Measurements from ENCODE around the gene NUP37. TPM values are rescaled to one million over a fixed set of nuclear protein-coding genes. Genes with fewer than 3 reads are reported as not detected.

NUP37 gene
- polyA plus RNA-seq, 1 donor from 2014 or later, result 21.6 TPM

DNA sequence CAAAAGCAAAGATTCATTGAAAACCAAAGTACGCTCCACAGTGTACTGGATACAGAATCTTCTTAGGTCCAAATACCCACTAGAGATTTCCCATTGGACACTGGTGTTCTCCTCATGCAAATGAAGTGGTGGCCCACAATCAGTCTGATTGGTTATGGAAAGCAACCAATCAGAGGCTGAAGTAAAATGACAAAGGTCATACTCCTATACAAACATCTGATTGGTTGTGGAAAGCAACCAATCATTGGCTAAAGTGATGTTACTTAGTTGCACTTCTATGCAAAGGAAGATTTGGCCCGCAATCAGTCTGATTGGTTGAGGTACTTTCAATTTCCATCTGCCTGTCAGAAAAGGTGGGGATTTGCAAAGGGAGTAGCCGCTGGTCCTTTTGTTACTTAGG, 56.8 kb downstream of the NUP37 start:
- no peaks in the 10 kb centered on the region for H3K9me3 ChIP-seq (ENCODE audit: low read length)
- H3K4me3 ChIP-seq (ENCODE audit: low read length), result no peak overlapping the region
- no peak overlapping the region for H3K4me2 ChIP-seq (ENCODE audit: low read length)
- TF ChIP-seq SMC3 (conservative IDR thresholded peaks at IDR 0.05; ENCODE audit: poor library complexity) (no peak), EP300 (conservative IDR thresholded peaks at IDR 0.05; ENCODE audit: poor library complexity, severe bottlenecking) (no peak), EZH2 (IDR thresholded peaks at IDR 0.05; ENCODE audit: borderline replicate concordance, insufficient read depth, low read length, poor library complexity, severe bottlenecking) (no peak), TAF1 (IDR thresholded peaks at IDR 0.05; ENCODE audit: low read depth) (no peak)
- TF ChIP-seq, protein P1, sequence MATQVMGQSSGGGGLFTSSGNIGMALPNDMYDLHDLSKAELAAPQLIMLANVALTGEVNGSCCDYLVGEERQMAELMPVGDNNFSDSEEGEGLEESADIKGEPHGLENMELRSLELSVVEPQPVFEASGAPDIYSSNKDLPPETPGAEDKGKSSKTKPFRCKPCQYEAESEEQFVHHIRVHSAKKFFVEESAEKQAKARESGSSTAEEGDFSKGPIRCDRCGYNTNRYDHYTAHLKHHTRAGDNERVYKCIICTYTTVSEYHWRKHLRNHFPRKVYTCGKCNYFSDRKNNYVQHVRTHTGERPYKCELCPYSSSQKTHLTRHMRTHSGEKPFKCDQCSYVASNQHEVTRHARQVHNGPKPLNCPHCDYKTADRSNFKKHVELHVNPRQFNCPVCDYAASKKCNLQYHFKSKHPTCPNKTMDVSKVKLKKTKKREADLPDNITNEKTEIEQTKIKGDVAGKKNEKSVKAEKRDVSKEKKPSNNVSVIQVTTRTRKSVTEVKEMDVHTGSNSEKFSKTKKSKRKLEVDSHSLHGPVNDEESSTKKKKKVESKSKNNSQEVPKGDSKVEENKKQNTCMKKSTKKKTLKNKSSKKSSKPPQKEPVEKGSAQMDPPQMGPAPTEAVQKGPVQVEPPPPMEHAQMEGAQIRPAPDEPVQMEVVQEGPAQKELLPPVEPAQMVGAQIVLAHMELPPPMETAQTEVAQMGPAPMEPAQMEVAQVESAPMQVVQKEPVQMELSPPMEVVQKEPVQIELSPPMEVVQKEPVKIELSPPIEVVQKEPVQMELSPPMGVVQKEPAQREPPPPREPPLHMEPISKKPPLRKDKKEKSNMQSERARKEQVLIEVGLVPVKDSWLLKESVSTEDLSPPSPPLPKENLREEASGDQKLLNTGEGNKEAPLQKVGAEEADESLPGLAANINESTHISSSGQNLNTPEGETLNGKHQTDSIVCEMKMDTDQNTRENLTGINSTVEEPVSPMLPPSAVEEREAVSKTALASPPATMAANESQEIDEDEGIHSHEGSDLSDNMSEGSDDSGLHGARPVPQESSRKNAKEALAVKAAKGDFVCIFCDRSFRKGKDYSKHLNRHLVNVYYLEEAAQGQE (IDR thresholded peaks at IDR 0.05; ENCODE audit: borderline replicate concordance), result no peak
- H3K9ac ChIP-seq (ENCODE audit: low read length), result no peak overlapping the region
- H3K9me2 ChIP-seq (ENCODE audit: insufficient read depth, low read length), result no peaks in the 10 kb centered on the region
- no peak overlapping the region for H2AFZ ChIP-seq (ENCODE audit: low read depth, low read length)
- no peak overlapping the region for H3K27ac ChIP-seq (ENCODE audit: low read length)
- H3K27me3 ChIP-seq (ENCODE audit: insufficient read depth, low read depth, low read length), result no peaks in the 10 kb centered on the region
- H3K36me3 ChIP-seq (ENCODE audit: insufficient read depth, low read length), result no peaks in the 10 kb centered on the region
- H3F3A ChIP-seq (ENCODE audit: insufficient read depth, low read length, poor library complexity, severe bottlenecking), result no peaks in the 10 kb centered on the region
- no peaks in the 10 kb centered on the region for H3K79me2 ChIP-seq (replicated peaks; ENCODE audit: insufficient read depth, low read length)
- H4K20me1 ChIP-seq (ENCODE audit: insufficient read depth), result no peaks in the 10 kb centered on the region

DNA sequence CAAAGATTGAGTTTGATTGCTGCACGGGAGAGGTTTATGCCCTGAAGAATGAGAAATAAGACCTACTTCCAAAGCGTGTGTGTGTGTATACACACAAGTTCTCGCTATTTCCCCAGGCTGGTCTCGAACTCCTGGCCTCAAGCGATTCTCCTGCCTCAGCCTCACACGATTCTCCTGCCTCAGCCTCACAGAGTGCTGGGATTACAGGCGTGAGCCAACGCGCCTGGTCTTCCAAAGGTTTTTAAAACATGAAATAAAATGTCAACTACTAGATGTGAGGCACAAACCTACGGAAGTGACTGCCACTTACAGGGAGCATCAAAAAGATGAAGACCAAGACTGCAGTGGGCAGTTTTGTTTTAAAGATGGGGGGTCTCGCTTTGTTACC, 57.5 kb downstream of the NUP37 start:
- Histone ChIP-seq H3K36me3 (ENCODE audit: insufficient read depth, low read length) (no peaks in the 10 kb centered on the region), H4K20me1 (ENCODE audit: insufficient read depth) (no peaks in the 10 kb centered on the region), H3K9me2 (ENCODE audit: insufficient read depth, low read length) (no peaks in the 10 kb centered on the region), H2AFZ (ENCODE audit: low read depth, low read length) (peak overlapping the region; percentile 73), H3K4me3 (ENCODE audit: low read length) (peak overlapping the region; percentile 91), H3K9me3 (ENCODE audit: low read length) (no peaks in the 10 kb centered on the region), H3F3A (ENCODE audit: insufficient read depth, low read length, poor library complexity, severe bottlenecking) (no peaks in the 10 kb centered on the region), H3K79me2 (replicated peaks; ENCODE audit: insufficient read depth, low read length) (no peaks in the 10 kb centered on the region), H3K4me2 (ENCODE audit: low read length) (no peak overlapping the region), H3K27me3 (ENCODE audit: insufficient read depth, low read depth, low read length) (no peaks in the 10 kb centered on the region), H3K27ac (ENCODE audit: low read length) (no peak overlapping the region), H3K9ac (ENCODE audit: low read length) (peak overlapping the region; percentile 87)
- no peak for TF ChIP-seq POLR2AphosphoS5 (IDR thresholded peaks at IDR 0.05)
- TF ChIP-seq TAF1 (IDR thresholded peaks at IDR 0.05; ENCODE audit: low read depth), result no peak
- TF ChIP-seq EP300 (conservative IDR thresholded peaks at IDR 0.05; ENCODE audit: poor library complexity, severe bottlenecking), result no peak
- TF ChIP-seq, protein P1 (IDR thresholded peaks at IDR 0.05; ENCODE audit: borderline replicate concordance), result no peak
- no peak for TF ChIP-seq RAD21 (conservative IDR thresholded peaks at IDR 0.05)
- no peak for TF ChIP-seq MXI1 (conservative IDR thresholded peaks at IDR 0.05; ENCODE audit: poor library complexity, severe bottlenecking)
- TF ChIP-seq EZH2 (IDR thresholded peaks at IDR 0.05; ENCODE audit: borderline replicate concordance, insufficient read depth, low read length, poor library complexity, severe bottlenecking), result no peak
- TF ChIP-seq, protein P2, sequence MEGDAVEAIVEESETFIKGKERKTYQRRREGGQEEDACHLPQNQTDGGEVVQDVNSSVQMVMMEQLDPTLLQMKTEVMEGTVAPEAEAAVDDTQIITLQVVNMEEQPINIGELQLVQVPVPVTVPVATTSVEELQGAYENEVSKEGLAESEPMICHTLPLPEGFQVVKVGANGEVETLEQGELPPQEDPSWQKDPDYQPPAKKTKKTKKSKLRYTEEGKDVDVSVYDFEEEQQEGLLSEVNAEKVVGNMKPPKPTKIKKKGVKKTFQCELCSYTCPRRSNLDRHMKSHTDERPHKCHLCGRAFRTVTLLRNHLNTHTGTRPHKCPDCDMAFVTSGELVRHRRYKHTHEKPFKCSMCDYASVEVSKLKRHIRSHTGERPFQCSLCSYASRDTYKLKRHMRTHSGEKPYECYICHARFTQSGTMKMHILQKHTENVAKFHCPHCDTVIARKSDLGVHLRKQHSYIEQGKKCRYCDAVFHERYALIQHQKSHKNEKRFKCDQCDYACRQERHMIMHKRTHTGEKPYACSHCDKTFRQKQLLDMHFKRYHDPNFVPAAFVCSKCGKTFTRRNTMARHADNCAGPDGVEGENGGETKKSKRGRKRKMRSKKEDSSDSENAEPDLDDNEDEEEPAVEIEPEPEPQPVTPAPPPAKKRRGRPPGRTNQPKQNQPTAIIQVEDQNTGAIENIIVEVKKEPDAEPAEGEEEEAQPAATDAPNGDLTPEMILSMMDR (IDR thresholded peaks at IDR 0.05; ENCODE audit: poor library complexity, severe bottlenecking), result no peak
- no peak for TF ChIP-seq SMC3 (conservative IDR thresholded peaks at IDR 0.05; ENCODE audit: poor library complexity)

Measured in neural cell (in vitro differentiated cells).